NCI-H510A (cell line): ENCODE measurements around the gene NLRP10.

Experiments
- DNase-seq: peaks from one replicate; lab custom pipeline; 2025; lab: John Stamatoyannopoulos, UW

NLRP10 gene

GRCh38 chr11:7973011-7973410, 7.8 kb upstream of the NLRP10 start:
- no peak for DNase-seq

- DNase-seq: no peak
Observed at GRCh38 chr11:7971846-7972245, 6.6 kb upstream of the NLRP10 start.

GRCh38 chr11:7969756-7970646, 4.8 kb upstream of the NLRP10 start:
- DNase-seq: no peak

- DNase-seq: no peak
Observed at GRCh38 chr11:7968686-7969085, 3.4 kb upstream of the NLRP10 start.

GRCh38 chr11:7967826-7968225, 2.6 kb upstream of the NLRP10 start:
- no peak for DNase-seq

- no peak for DNase-seq
Observed at GRCh38 chr11:7967097-7967496, 1.9 kb upstream of the NLRP10 start.

- DNase-seq: no peak
Observed at GRCh38 chr11:7964873-7965272, 374 bp downstream of the NLRP10 start.

- no peak for DNase-seq
Observed at GRCh38 chr11:7964261-7964660, 986 bp downstream of the NLRP10 start.

GRCh38 chr11:7955191-7955590, 10.1 kb downstream of the NLRP10 start:
- DNase-seq: no peak

- DNase-seq: no peak
Observed at GRCh38 chr11:7949934-7950333, 15.3 kb downstream of the NLRP10 start.

GRCh38 chr11:7944123-7944522, 21.1 kb downstream of the NLRP10 start:
- DNase-seq: no peak

GRCh38 chr11:7941608-7942007, 23.6 kb downstream of the NLRP10 start, which contains the start of gene OR10A3:
Gene OR10A3, minus strand, starts transcription at chr11:7941708. Its CDS starts 2,188 bp downstream, at chr11:7939520.
- DNase-seq: no peak

GRCh38 chr11:7941146-7941545, 24.1 kb downstream of the NLRP10 start:
- DNase-seq: no peak

GRCh38 chr11:7936615-7937014, 28.6 kb downstream of the NLRP10 start:
- DNase-seq: no peak

- no peak for DNase-seq
Observed at GRCh38 chr11:7931168-7931567, 34.1 kb downstream of the NLRP10 start, which contains the start of gene OR10A6. Gene OR10A6, minus strand, starts transcription at chr11:7931268. Its CDS starts 2,606 bp downstream, at chr11:7928662.

- no peak for DNase-seq
Observed at GRCh38 chr11:7927635-7928034, 37.6 kb downstream of the NLRP10 start.

- DNase-seq: no peak
Observed at GRCh38 chr11:7924536-7924935, 40.7 kb downstream of the NLRP10 start.

- no peak for DNase-seq
Observed at GRCh38 chr11:7918141-7918540, 47.1 kb downstream of the NLRP10 start.
